HG03354 (cell line): ENCODE results near the gene USP28.

Experiments
- ATAC-seq: cut with Tn5 transposase; IDR thresholded peaks from one replicate; pipeline ENCODE4 v1.9.1; 2021; ENCODE audit warnings: mild to moderate bottlenecking; ENCODE audit not compliant: unreplicated experiment, poor library complexity, severe bottlenecking

Gene USP28

GRCh38 chr11:113877670-113878055 is 2.3 kb upstream of the USP28 start:
- no peak for ATAC-seq

DNA sequence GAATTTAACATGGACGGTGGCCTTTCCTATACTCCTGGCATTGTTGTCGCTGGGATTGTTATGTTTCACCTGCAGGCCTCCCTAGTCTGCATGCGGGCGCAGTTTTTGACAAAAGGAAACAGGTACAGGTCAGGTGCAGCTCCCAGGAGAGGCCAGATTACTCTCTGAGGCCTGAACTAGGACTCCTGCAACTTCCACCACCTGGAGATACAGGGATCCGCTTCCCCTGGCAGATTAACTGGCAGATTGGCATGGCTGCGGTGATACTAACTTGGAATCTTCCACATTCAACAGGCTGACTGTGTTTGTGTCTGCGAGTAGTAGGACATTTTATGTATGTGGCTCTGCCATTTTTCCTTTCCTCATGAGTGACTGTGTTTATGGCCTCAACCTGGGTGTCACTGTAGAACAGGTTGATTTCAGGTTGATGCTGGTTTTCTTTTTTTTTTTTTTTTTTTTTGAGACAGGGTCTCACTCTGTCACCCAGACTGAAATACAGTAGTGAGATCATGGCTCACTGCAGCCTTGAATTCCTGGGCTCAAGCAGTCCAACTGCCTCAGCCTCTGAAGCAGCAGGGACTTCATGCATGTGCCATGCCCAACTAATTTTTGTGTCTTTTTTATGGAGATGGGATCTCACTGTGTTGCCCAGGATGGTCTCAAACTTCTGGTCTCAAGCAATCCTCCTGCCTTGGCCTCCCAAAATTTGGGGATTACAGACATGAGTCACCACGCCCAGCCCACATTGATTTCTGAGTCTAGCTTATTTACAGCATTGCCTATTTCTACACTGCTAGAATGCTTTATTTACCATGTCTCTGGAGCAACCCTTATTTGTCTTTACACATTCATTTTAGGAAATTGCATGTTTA is 1.7 kb upstream of the USP28 start:
- no peak for ATAC-seq

DNA sequence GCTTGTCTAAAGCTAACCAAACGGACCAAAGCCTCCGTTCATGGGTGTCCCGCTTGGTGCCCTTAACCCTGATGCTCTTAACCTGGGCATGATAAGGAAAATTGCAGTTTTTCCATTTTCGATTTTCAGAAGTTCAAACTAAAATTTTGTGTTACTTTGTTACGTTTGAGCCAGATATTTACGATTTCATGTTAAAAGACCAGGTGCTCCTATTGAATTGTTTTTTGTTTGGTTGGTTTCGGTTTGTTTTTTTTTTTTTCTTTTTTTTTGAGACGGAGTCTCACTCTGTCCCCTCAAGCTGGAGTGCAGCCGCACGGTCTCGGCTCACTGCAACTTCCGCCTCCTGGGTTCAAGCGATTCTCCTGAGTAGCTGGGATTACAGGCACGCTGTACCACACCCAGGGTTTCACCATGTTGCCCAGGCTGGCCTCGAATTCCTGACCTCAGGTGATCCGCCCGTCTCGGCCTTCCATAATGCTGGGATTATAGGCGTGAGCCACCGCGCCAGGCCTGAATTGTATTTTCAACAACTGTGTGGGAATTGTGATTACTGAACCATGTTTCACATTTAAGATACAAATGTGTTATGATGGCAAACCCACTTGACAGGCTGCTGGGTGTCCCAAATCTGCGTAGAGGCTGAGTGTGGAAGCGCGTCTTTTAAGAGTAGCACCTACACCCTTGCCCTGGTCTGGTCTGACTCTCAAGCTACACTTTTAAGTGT is 864 bp upstream of the USP28 start:
- no peak for ATAC-seq

- peak; percentile 46 for ATAC-seq
Observed at GRCh38 chr11:113874581-113875233, 665 bp downstream of the USP28 start.

- ATAC-seq: no peak
Observed at GRCh38 chr11:113874096-113874495, 1.3 kb downstream of the USP28 start.

DNA sequence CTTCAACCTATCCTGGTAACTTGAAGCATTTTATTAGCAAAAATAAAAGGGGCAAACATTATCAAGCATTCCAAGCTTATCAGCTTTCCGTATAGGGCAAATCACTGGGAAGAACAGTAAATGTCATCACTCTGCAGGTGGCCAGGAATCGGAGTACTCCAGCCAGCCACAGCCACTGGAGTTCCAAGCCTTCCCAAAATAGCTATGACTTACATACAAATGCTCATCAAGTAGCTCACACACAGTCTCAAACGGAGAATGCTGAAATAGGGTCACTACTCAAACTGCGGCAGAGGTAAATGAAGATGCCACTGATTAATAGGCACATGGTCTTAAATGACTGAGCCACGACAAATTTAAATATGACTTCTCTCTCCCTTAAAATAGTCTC is 2.1 kb downstream of the USP28 start:
- no peak for ATAC-seq

- no peak for ATAC-seq
Observed at GRCh38 chr11:113871336-113871735, 4.0 kb downstream of the USP28 start.

- no peak for ATAC-seq
Observed at GRCh38 chr11:113867843-113868503, 7.4 kb downstream of the USP28 start.

- ATAC-seq: no peak
Observed at GRCh38 chr11:113865873-113866272, 9.5 kb downstream of the USP28 start.

- ATAC-seq: no peak
Observed at GRCh38 chr11:113864410-113864809, 11.0 kb downstream of the USP28 start.

DNA sequence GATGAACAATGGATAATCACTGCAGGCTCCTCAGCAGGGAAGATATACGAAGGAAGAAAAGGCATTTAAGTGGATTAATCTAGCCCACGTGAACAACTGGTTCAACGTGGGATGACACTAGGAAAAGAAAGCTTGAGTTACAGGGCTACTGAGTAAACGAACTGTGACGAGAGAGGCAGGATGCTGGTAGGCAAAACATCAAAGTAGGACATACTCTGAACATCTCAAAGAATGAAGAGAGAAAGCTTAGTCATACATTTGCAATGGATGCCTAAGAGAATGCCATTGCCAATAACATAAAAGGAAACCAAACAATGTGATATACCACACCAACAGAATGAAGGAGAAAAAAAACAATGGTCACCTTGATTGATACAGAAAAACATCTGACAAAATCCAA is 12.9 kb downstream of the USP28 start:
- no peak for ATAC-seq

DNA sequence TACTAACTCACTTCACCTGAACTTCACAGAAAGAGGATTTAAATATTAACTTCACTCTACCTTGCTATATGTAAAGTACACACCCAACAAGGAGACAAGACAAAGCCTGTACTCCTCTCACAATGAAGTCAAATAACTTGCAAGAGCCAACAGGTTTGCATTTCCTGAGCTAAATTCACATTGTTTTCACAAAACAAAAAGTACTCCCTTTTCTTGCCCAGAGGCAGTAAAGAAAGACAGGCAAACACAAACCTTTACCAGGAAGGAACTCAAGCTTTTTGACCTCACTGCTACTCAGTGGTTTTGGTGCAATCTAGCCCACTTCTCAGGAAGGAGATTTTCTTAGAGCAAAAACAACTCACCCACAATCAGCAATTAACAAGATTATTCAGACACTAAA is 15.7 kb downstream of the USP28 start:
- ATAC-seq: no peak

DNA sequence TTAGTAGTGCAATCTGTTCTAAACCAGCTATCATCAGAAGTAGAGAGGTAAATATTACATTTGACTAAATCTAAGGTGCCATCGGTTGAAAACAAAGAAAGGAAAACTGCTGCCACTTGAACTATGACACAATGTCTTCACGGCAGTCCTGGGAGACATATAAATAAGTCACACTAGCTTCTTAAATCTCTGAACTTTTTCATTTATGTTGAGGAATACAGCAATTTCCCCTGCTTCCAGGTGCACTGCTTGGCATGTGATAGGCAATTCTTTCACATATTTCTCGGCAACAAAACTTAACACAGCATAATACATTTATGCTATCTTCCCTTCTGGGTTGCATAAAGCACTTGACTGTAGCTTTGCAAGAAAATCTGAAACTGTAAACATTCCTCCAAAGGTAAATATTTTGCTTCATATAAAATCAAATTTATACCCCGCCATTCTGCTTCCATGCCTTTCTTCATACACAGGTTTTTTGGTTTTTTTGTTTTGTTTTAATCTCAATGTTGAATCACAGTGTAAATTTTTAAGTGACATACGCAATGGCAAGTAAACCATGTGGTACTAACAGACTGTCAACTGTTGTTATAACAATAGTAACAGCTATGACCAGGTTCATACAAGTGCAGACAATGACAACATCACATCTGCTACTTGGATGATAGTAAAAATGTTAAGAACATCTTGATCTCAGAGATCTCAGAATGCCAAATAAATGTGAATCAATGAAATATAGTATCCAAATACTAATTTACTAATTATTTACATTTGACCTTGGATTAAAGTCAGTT is 18.2 kb downstream of the USP28 start:
- ATAC-seq: no peak

- ATAC-seq: no peak
Observed at GRCh38 chr11:113855803-113856202, 19.6 kb downstream of the USP28 start.

DNA sequence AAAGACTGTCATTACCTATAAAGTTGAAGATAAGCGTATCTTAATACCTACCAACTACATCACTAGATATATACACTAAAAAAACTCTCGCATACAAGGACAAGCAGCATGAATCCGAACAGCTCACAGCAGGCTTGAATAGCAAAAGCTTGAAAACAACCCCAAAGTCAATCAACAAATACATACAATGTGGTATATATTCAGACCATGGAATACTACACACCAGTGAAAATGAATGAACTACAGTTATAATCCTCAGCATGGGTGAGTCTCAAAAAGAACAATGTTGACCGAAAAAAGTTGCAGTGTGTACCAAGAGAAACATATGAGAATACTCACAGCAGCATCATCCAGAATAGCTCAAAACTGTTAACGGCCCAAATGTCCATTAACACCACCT is 25.2 kb downstream of the USP28 start:
- ATAC-seq: no peak

- ATAC-seq: no peak
Observed at GRCh38 chr11:113849713-113850112, 25.7 kb downstream of the USP28 start.

- no peak for ATAC-seq
Observed at GRCh38 chr11:113847580-113847979, 27.8 kb downstream of the USP28 start.

DNA sequence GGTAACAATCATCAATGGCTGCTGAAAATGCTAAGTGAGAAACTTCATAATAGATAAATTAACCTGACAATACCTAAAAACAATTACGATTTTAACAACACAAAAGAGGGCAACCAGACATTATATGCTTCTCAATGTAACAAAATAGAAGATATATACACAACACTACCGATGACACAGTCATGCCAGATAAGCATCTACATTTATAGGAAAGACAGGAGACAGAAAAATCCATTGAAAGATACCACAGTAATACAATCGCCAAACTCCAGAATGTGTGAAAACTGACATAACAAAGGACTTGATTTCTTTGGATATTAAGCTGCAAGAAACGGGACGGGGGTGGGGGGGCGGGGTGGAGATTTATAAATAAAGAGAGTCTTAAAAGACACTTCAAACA is 28.3 kb downstream of the USP28 start:
- ATAC-seq: no peak

GRCh38 chr11:113841691-113842090 is 33.7 kb downstream of the USP28 start:
- ATAC-seq: peak; percentile 33
